Breast epithelium (tissue), 3 donors: ENCODE data around the gene TBCCD1.

Experiments
- CTCF ChIP-seq, 3 donors: fragments of 450-650 bp; IDR thresholded peaks; one replicate each; pipeline ENCODE4 v1.5.1; 2016 to 2017; ENCODE audit warnings: antibody characterized with exemption in 3 of 3, mild to moderate bottlenecking in 3 of 3, moderate library complexity in 3 of 3
- POLR2A ChIP-seq: fragments of 450-650 bp; IDR thresholded peaks from one replicate; pipeline ENCODE4 v1.6.1; 2016; ENCODE audit warnings: antibody characterized with exemption, mild to moderate bottlenecking, moderate library complexity

DNA sequence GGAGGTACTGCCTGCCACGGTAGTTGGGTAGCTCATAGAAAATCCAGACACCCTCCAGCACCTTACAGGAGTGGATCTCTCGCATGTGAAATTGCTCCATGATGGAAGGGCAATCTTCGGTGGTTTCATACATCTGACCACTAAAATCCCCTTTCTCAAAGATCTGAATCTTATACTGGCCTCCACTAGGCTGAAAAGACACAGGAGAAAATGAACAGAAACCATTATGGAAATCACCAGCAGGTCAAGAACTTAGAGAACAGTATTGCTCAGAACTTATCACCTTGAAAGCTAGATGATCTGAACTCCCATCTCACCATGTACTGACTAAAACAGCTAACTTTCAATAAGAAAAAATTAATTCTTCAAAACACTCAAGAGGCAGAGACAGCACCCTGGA, 28.4 kb downstream of the TBCCD1 start:
- TF ChIP-seq POLR2A = no peak
- TF ChIP-seq CTCF (IDR thresholded peaks at IDR 0.05) = no peak
